Hepatic stellate cell (primary cell): ENCODE data around the gene NMUR1.

Source experiments
- DNase-seq: peaks from one replicate; pipeline ENCODE4 v3.0.0; 2011; ENCODE audit warnings: low spot score

NMUR1 gene

GRCh38 chr2:231554327-231554726, 24.1 kb upstream of the NMUR1 start:
- no peak for DNase-seq

GRCh38 chr2:231552752-231553151, 22.5 kb upstream of the NMUR1 start:
- DNase-seq, result no peak

- no peak for DNase-seq
Measured at GRCh38 chr2:231549446-231550239, 19.4 kb upstream of the NMUR1 start.

- no peak for DNase-seq
Measured at GRCh38 chr2:231548752-231549151, 18.5 kb upstream of the NMUR1 start.

- DNase-seq, result no peak
Measured at GRCh38 chr2:231547315-231548110, 17.3 kb upstream of the NMUR1 start.

GRCh38 chr2:231546014-231546715, 15.9 kb upstream of the NMUR1 start:
- no peak for DNase-seq

- DNase-seq, result peak; percentile 66
Measured at GRCh38 chr2:231545105-231545902, 15.1 kb upstream of the NMUR1 start.

GRCh38 chr2:231542136-231542535, 11.9 kb upstream of the NMUR1 start:
- DNase-seq, result no peak

- DNase-seq, result no peak
Measured at GRCh38 chr2:231541645-231542044, 11.4 kb upstream of the NMUR1 start.

- no peak for DNase-seq
Measured at GRCh38 chr2:231539991-231540390, 9.7 kb upstream of the NMUR1 start.

GRCh38 chr2:231535961-231536360, 5.7 kb upstream of the NMUR1 start:
- DNase-seq, result no peak

GRCh38 chr2:231533777-231534125, 3.5 kb upstream of the NMUR1 start:
- no peak for DNase-seq

GRCh38 chr2:231533086-231533776, 3.0 kb upstream of the NMUR1 start:
- DNase-seq, result no peak

- no peak for DNase-seq
Measured at GRCh38 chr2:231532756-231533035, 2.5 kb upstream of the NMUR1 start.

- DNase-seq, result peak; percentile 48
Measured at GRCh38 chr2:231531883-231532755, 1.9 kb upstream of the NMUR1 start.

- no peak for DNase-seq
Measured at GRCh38 chr2:231531466-231531865, 1.2 kb upstream of the NMUR1 start.

GRCh38 chr2:231528636-231529030, 1.6 kb downstream of the NMUR1 start:
- DNase-seq, result no peak

- DNase-seq, result no peak
Measured at GRCh38 chr2:231527955-231528635, 2.1 kb downstream of the NMUR1 start.

GRCh38 chr2:231527091-231527395, 3.2 kb downstream of the NMUR1 start:
- no peak for DNase-seq
